Heart right ventricle (tissue), 16 donors: Measurements from ENCODE around the gene ARFGAP2. TPM values are rescaled to one million over a fixed set of nuclear protein-coding genes. Genes with fewer than 3 reads are reported as not detected.
A peak's percentile ranks its signal among the peaks of the same experiment; 100 is the strongest.

Source experiments
- ATAC-seq, 8 donors: fragments of 200-7000 bp; cut with Tn5 transposase; one replicate each; pipeline ENCODE4 v1.9.1; 2020; ENCODE audit warnings: mild to moderate bottlenecking in 8 of 8, moderate library complexity in 8 of 8, moderate number of reproducible peaks in 1 of 8
- DNase-seq, 2 donors: peaks; one replicate each; pipeline ENCODE4 v3.0.0-alpha.2; 2020
- H3K27ac ChIP-seq, 10 donors: fragments of 200-600 bp; sonication (generic) in 2 of 10; one replicate each; pipeline versions ENCODE4 v1.5.0 to v1.8.0; 2020 to 2022; ENCODE audit warnings: mild to moderate bottlenecking in 3 of 10
- H3K27me3 ChIP-seq, 7 donors: fragments of 200-600 bp; one replicate each; pipeline ENCODE4 v1.8.0; 2021 to 2022; ENCODE audit warnings: mild to moderate bottlenecking in 2 of 7
- H3K36me3 ChIP-seq, 9 donors: fragments of 200-600 bp; sonication (generic) in 1 of 9; one replicate each; pipeline versions ENCODE4 v1.5.0 to v1.8.0; 2020 to 2022; ENCODE audit warnings: mild to moderate bottlenecking in 2 of 9
- H3K4me1 ChIP-seq, 9 donors: fragments of 200-600 bp; sonication (generic) in 1 of 9; one replicate each; pipeline versions ENCODE4 v1.5.0 to v1.8.0; 2020 to 2022; ENCODE audit warnings: mild to moderate bottlenecking in 4 of 9
- H3K4me3 ChIP-seq, 10 donors: fragments of 200-600 bp; sonication (generic) in 2 of 10; one replicate each; pipeline versions ENCODE4 v1.5.0 to v1.8.0; 2020 to 2022; ENCODE audit warnings: mild to moderate bottlenecking in 7 of 10, moderate library complexity in 2 of 10
- H3K9me3 ChIP-seq, 11 donors: fragments of 200-600 bp in 10 of 11; sonication (generic) in 2 of 11; one replicate each; pipeline versions ENCODE4 v1.5.0 to v1.8.0; 2013 to 2022; ENCODE audit warnings: mild to moderate bottlenecking in 2 of 11, control low read depth in 1 of 11, moderate library complexity in 1 of 11
- WGBS, 2 donors: extraction: QIAGEN DNeasy Blood & Tissue Kit; methylation state at CpG; one replicate each; pipeline ENCODE4 v1.1.7; 2013; ENCODE audit warnings: inconsistent platforms in 1 of 2; 5-methylcytosine and 5-hydroxymethylcytosine counted together
- intact Hi-C, 10 donors: fragments of 100-400 bp; cut with DNase I; formaldehyde crosslinking; loops; one replicate each; pipeline versions ENCODE4 v1.11.1 to v1.14.2; 2022
- polyA plus RNA-seq, 2 donors: library from polyadenylated mRNA; stranded (reverse); fragments of 200-250 nt; gene quantifications; one replicate each; pipeline ENCODE4 v1.2.3, GENCODE V29; 2013
- total RNA-seq, 10 donors: library from RNA; stranded (reverse); fragmentation: NEBNext Ultra II Directional in 3 of 10; extraction: Animal tissue kit (Norgen Biotek cat#: 25700) in 3 of 10; gene quantifications; one replicate each; pipeline versions ENCODE4 v1.2.1 to v1.2.4, GENCODE V29; 2021 to 2023
- TF ChIP-seq, protein P1 (sequence below), 9 donors: fragments of 200-600 bp; sonication (generic) in 2 of 9; IDR thresholded peaks; one replicate each; pipeline versions ENCODE4 v1.5.0 to v1.8.0; 2021 to 2022; ENCODE audit warnings: antibody characterized with exemption in 9 of 9, mild to moderate bottlenecking in 5 of 9, moderate library complexity in 1 of 9
- donor health status: Arrhythmogenic right ventricular cardiomyopathy.
- donor health status: ischemic (EF 13 %, LVEDD 7.1; RV severe dilation, severe dysfunction).
- donor health status: healthy with polysubstance abuse.
- donor health status: DM: no; HTN: yes; CAD: no.
- donor health status: DM: no; HTN: no; CAD: no.
- donor health status: ischemic (EF 25% LVEDD 6.9; RV normal size, moderate dysfunction).
- donor health status: ischemic (EF 25% LVEDD 5.7; RV mildly dilated, moderate dysfunction).
- donor health status: healthy.
- donor health status: DM: yes; HTN: yes; CAD: no.
- donor health status: Ischemic cardiomyopathy.
- donor health status: ischemic (EF 35%, LVEDD 5.7; RV mildly dilated, moderate dysfunction).
- donor health status: nonischemic (EF 11% LVEDD 7.7; RV severe dilation, severe dysfunction).
- donor health status: DM: yes; HTN: yes; CAD: no.
- donor health status: PGD.
- donor health status: ischemic (EF 29% LVEDD 5.4; RV normal size, mild dysfunction).
- donor health status: nonischemic (EF 23%, LVEDD 6.1; RV moderate dilation, normal function).

ARFGAP2 gene
- total and polyA plus RNA-seq, 12 donors: 47.8 to 70.2 (median 62.9) TPM

DNA sequence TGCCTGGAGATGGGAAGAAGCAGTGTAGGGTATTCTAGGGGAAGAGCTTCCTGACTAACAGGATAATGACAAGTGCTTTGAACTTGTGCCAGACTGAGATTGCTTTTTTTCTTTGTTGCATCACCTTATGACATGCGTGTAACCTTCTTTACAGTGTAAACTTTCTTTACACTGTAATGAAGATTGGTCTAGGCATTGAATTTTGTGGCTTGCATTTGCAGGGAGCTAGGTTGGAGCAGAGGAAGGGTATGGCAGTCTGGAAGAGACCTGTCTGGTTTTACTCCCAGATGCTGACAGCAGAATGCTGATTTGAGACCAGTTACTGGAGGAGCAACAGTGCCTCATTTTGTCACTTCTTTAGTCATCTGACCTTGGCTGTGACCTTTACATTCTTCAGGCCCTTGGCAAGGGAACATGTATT, 43.7 kb upstream of the ARFGAP2 start:
- peak in 4 of 8 donors; percentile 34 to 53 (median 44) for ATAC-seq
- TF ChIP-seq, protein P1, sequence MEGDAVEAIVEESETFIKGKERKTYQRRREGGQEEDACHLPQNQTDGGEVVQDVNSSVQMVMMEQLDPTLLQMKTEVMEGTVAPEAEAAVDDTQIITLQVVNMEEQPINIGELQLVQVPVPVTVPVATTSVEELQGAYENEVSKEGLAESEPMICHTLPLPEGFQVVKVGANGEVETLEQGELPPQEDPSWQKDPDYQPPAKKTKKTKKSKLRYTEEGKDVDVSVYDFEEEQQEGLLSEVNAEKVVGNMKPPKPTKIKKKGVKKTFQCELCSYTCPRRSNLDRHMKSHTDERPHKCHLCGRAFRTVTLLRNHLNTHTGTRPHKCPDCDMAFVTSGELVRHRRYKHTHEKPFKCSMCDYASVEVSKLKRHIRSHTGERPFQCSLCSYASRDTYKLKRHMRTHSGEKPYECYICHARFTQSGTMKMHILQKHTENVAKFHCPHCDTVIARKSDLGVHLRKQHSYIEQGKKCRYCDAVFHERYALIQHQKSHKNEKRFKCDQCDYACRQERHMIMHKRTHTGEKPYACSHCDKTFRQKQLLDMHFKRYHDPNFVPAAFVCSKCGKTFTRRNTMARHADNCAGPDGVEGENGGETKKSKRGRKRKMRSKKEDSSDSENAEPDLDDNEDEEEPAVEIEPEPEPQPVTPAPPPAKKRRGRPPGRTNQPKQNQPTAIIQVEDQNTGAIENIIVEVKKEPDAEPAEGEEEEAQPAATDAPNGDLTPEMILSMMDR (IDR thresholded peaks at IDR 0.05): no peak
- H3K27me3 ChIP-seq: no peaks in the 10 kb centered on the region
- intact Hi-C loops: loop anchor here in 1 of 10 donors (5.0 kb wide), 1 partner anchor 42 kb away; no protein-coding TSS in a partner anchor
- no peak overlapping the region for H3K4me3 ChIP-seq
- no peaks in the 10 kb centered on the region for H3K9me3 ChIP-seq
- H3K36me3 ChIP-seq: peaks cover 0 to 76% (median 8%) of the 10 kb centered on the region in 9 donors
- no peak for DNase-seq
- peak overlapping the region in 4 of 10 donors; percentile 16 to 50 (median 26) for H3K27ac ChIP-seq
- WGBS, 2 donors: 47 to 55% methylated on average over 1 of the region's 1 CpG
- H3K4me1 ChIP-seq: peaks cover 9 to 49% (median 27%) of the 10 kb centered on the region in 9 donors

- TF ChIP-seq, protein P1 (IDR thresholded peaks at IDR 0.05): peak in 1 of 9 donors; percentile 14
- H3K27ac ChIP-seq: peak overlapping the region in 9 of 10 donors; percentile 80 to 97 (median 91)
- peaks cover 11 to 58% (median 33%) of the 10 kb centered on the region in 9 donors for H3K4me1 ChIP-seq
- DNase-seq (peak; percentile 27 to 28), ATAC-seq (peak in 4 of 8 donors; percentile 15 to 37 (median 20))
- 8 to 10% methylated on average over 12 of the region's 12 CpGs for WGBS, 2 donors
- no peaks in the 10 kb centered on the region for H3K27me3 ChIP-seq
- H3K36me3 ChIP-seq: peaks cover 0 to 43% (median 2%) of the 10 kb centered on the region in 9 donors
- peak overlapping the region in 9 of 10 donors; percentile 49 to 85 (median 69) for H3K4me3 ChIP-seq
- intact Hi-C loops: loop anchor here in 1 of 10 donors (5.0 kb wide), 1 partner anchor 41 kb away; the partner anchor contains the start of gene NR1H3
- H3K9me3 ChIP-seq: no peaks in the 10 kb centered on the region
These were observed 39.6 kb upstream of the ARFGAP2 start for GRCh38 chr11:47216121-47216798.

GRCh38 chr11:47215366-47215910, 38.8 kb upstream of the ARFGAP2 start:
- Histone ChIP-seq H3K27ac (peak overlapping the region; percentile 76 to 97 (median 90)), H3K4me1 (peaks cover 11 to 55% (median 28%) of the 10 kb centered on the region in 9 donors), H3K27me3 (no peaks in the 10 kb centered on the region), H3K36me3 (peaks cover 0 to 34% (median 0%) of the 10 kb centered on the region in 9 donors), H3K9me3 (no peaks in the 10 kb centered on the region), H3K4me3 (peak overlapping the region; percentile 49 to 85 (median 66))
- 11 to 17% methylated on average over 15 of the region's 15 CpGs for WGBS, 2 donors
- intact Hi-C loops: loop anchor here in 5 of 10 donors (2.0 to 5.0 kb wide), 3 partner anchors 29 to 42 kb away; partner anchors contain the start of genes PACSIN3 (in 3 of the 5), ARFGAP2 (in 2 of the 5) and NR1H3 (in 1 of the 5)
- TF ChIP-seq, protein P1 (IDR thresholded peaks at IDR 0.05): no peak
- ATAC-seq: no peak
- no peak for DNase-seq

GRCh38 chr11:47213950-47214565, 37.4 kb upstream of the ARFGAP2 start:
- H3K27me3 ChIP-seq: no peaks in the 10 kb centered on the region
- intact Hi-C loops: loop anchor here in 7 of 10 donors (1.0 to 5.0 kb wide), 5 partner anchors 27 to 37 kb away; partner anchors contain the start of genes PACSIN3 (in 5 of the 7) and ARFGAP2 (in 3 of the 7)
- ATAC-seq (peak; percentile 91 to 96 (median 94)), DNase-seq (peak; percentile 92)
- TF ChIP-seq, protein P1 (IDR thresholded peaks at IDR 0.05): peak in 1 of 9 donors; percentile 6
- peak overlapping the region; percentile 49 to 85 (median 66) for H3K4me3 ChIP-seq
- peaks cover 11 to 47% (median 21%) of the 10 kb centered on the region in 9 donors for H3K4me1 ChIP-seq
- peak overlapping the region; percentile 76 to 97 (median 90) for H3K27ac ChIP-seq
- H3K36me3 ChIP-seq: peaks cover 0 to 21% (median 0%) of the 10 kb centered on the region in 9 donors
- 4 to 5% methylated on average over 20 of the region's 20 CpGs for WGBS, 2 donors
- no peaks in the 10 kb centered on the region for H3K9me3 ChIP-seq
